NCI-H1105 (cell line): ENCODE data around the gene SRGAP2.
"Not testable (repeated sequence)": the region's sequence is repeated elsewhere in the genome, so short reads cannot be mapped to it uniquely, and the experiment has no call there.

Experiments
- DNase-seq: peaks from one replicate; lab custom pipeline; 2025; lab: John Stamatoyannopoulos, UW

The SRGAP2 gene

DNA sequence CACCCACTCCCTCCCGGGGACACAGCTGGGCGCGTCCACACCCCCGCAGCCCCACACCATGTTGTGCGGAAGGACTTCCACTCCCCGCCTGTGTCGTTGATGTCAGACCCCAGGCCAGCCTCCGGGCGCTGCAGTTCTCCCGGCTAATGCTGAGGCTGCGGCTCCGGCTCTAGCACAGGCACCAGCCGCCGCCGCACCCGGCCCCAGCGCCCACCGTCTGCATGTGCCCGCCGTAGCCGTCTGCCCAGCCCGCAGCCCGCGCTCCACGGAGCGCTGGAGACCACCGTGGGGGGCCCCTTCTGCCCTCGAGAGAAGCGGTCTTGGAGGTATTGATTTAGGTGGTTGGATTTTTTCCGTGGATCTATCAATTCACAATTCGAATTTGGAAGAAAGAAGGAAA is 2.2 kb downstream of the SRGAP2 start:
- not testable (repeated sequence) for DNase-seq

GRCh38 chr1:206210802-206211201 is 7.5 kb downstream of the SRGAP2 start:
- not testable (repeated sequence) for DNase-seq

GRCh38 chr1:206215600-206216392 is 12.5 kb downstream of the SRGAP2 start:
- not testable (repeated sequence) for DNase-seq

- not testable (repeated sequence) for DNase-seq
Observed at GRCh38 chr1:206218285-206218684, 14.9 kb downstream of the SRGAP2 start.

- not testable (repeated sequence) for DNase-seq
Observed at GRCh38 chr1:206218765-206219164, 15.4 kb downstream of the SRGAP2 start.

DNA sequence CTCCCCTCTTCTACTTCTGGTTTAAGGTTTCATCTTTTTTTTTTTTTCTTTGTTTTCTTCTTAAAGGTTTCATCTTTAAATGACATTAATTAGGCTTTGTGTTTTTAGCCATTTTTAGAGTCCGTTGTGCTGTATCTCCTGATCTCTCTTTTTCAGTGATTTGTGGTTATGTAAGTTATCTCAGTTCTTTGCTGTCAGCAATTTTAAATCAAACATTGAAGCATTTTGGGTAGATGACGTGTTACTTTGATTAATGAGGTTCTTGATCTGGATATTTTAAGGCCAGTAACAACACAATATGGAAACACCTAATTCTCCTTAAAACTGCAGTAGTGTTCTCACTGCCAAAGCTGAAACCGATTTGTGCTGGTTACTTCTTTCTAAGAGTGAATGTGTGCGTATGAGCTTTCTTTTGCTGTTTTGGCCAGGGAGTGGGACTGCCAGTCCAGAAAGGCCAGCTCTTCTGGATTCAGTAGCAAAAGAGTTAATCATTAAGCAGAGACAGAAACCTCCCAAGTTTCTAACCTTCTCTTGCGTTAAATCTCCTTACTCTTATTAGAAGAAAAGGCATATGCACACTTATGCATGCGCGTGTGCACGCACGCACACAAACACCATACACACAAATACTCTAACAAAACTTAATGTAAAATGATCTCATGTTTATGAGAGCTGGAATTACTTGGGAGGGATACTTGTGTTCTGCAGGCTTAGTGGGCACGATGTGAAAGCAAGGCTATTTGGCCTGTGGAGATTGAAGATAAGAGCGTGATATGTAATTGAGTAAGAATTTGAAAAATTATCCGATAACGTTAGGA is 16.4 kb downstream of the SRGAP2 start:
- not testable (repeated sequence) for DNase-seq

GRCh38 chr1:206220332-206221000 is 17.1 kb downstream of the SRGAP2 start:
- DNase-seq: not testable (repeated sequence)

DNA sequence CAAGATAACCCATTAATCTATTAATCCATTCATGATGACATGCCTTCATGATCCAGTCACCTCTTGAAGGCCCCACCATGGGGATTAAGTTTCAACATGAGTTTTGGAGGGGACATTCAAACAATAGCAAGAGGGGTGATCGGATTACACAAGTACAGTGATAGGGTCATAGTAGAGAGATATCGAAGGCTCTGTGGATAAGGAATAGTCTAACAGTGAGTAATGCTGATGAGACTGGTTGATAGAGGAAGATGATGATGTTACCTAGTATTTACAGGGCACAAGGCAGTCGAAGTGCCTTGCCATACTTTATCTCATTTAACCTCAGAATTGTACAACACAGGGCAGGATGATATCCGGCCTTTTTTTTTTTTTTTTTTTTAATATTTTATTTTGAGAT is 18.2 kb downstream of the SRGAP2 start:
- DNase-seq: not testable (repeated sequence)

DNA sequence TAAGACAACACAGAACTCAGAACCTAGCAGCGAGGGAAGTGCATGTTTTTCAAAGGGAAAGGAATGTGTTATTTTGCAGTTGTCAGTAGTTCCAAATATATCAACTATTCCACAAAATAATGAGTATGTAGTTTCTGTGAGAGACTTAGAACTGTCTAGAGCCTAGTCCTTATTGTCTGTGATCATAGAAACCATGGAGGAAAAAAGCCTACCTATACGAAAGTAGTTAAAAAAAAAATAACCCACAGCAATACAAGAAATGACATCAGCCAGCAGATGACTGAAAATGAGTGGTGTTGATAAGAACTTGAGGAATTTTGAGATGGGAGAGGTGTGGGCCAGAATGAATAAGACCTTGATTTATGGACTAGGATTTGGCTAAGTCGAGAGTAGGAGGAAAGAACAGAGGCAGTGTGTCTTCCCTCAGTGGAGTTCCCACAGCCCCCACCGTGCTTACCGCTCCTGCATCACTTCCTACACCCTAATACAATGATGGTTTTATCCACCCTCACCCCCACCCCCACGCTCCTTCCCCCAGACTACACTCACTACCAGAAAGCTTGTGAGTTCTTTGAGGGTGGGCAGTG is 20.9 kb downstream of the SRGAP2 start:
- DNase-seq: not testable (repeated sequence)

- not testable (repeated sequence) for DNase-seq
Observed at GRCh38 chr1:206225386-206225785, 22.0 kb downstream of the SRGAP2 start.

GRCh38 chr1:206226886-206227285 is 23.5 kb downstream of the SRGAP2 start:
- not testable (repeated sequence) for DNase-seq

DNA sequence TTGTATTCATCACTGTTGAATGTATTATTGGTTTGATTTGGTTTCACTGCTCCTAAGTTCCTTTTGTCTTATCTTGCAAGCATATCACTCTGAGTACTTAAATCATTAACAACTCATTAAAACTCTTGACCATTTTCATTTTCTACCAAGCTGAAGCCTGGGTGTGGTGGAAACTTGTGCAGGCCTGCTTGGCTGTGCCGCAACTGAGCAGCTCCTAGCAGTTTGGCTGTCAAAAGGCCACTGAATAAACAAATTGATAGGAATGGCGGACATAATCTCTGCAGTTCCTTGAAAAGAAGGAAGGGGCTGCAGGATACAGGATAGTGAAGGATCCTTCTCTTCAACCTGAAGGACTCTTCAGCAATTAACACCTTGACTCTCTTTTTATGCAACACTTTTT is 25.9 kb downstream of the SRGAP2 start:
- DNase-seq: not testable (repeated sequence)

DNA sequence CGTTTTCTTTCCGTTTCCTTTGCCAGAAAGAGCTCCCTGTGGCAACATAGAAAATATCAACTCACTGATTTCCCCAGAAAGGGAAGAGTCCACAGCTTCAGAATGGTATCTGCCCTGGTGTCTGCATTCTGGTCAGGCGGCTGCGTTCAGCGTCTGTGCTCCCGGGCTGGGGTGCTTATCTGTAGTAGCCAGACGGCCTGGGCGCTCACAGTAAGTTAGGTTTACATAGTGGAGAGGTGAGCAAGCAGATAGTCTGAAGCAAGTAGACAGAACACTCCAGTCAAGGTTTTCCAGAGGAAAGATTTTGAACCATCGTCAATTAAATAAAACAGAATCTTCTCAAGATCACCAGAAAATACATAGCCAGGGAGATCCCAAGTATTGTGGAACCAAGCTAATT is 28.6 kb downstream of the SRGAP2 start:
- DNase-seq: not testable (repeated sequence)

GRCh38 chr1:206232970-206233645 is 29.8 kb downstream of the SRGAP2 start:
- DNase-seq: not testable (repeated sequence)

DNA sequence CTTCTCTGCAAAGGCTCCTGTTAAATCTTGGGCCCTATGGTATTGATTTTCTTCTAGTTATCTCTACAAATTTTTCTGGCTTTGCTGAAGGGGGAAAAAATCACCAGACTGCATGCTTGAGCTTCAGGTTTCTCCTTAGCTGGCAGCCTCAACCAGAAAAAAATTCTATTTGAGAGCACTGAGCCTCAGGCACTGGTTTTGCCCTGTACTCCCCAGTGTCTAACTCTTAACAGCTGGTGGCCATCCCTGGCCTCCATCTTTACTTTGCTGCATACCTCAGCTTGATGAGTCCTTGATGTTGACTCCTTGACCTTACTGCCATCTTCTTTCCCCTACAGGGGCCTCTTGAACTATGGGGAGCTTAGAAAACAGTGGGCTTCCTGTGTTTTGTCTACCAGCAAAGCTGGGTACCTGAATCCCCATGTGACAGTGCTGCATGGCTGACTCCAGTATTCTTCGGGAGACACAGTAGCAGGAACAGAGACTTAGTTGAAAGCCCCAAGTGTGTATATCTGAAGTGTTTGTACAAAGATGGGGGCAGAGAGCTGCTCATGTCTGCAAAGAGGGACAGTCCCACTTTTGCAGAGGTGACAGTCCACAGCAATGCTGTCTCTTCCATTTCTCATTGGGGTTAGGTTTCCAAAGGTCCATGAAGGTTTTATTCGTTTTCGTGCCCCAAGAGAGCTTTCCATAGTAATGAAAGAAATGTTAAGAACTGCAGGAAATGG is 31.0 kb downstream of the SRGAP2 start:
- not testable (repeated sequence) for DNase-seq

GRCh38 chr1:206235190-206235589 is 31.8 kb downstream of the SRGAP2 start:
- DNase-seq: not testable (repeated sequence)

- not testable (repeated sequence) for DNase-seq
Observed at GRCh38 chr1:206240288-206240687, 36.9 kb downstream of the SRGAP2 start.

- DNase-seq: not testable (repeated sequence)
Observed at GRCh38 chr1:206243335-206243734, 40.0 kb downstream of the SRGAP2 start.

- DNase-seq: not testable (repeated sequence)
Observed at GRCh38 chr1:206245479-206245878, 42.1 kb downstream of the SRGAP2 start.

GRCh38 chr1:206246129-206246886 is 43.0 kb downstream of the SRGAP2 start:
- not testable (repeated sequence) for DNase-seq
